Hair follicle dermal papilla cell (primary cell): Measurements from ENCODE around the gene GSTA1. TPM values are rescaled to one million over a fixed set of nuclear protein-coding genes. Genes with fewer than 3 reads are reported as not detected.

Experiments
- total RNA-seq: library from RNA; depleted of rRNA; stranded (reverse); fragments of >200 nt; gene quantifications from 2 replicates; pipeline ENCODE4 v1.2.3, GENCODE V29; 2012

The GSTA1 gene
- total RNA-seq, result not detected in 2 replicates

GRCh38 chr6:52803668-52804255, at the start of gene GSTA1:
Gene GSTA1 (minus strand): TSS chr6:52803816. CDS start chr6:52799267, 4,549 bp downstream.

GRCh38 chr6:52840763-52841585, 37.4 kb upstream of the GSTA1 start, which contains the start of gene GSTA5:
Gene GSTA5 (minus strand): TSS chr6:52840813.

GRCh38 chr6:52763322-52763916, 40.2 kb downstream of the GSTA1 start, which contains the start of gene GSTA2:
Gene GSTA2 (minus strand): TSS chr6:52763475. CDS start chr6:52757947, 5,528 bp downstream.

Other genes with a start within 250 kb of the GSTA1 start
- 149 TPM in 2 replicates for gene TRAM2, start 226.8 kb downstream of the GSTA1 start, total RNA-seq
- gene TMEM14A, start 132.7 kb downstream of the GSTA1 start, total RNA-seq, result 21.4 and 29.0 TPM in 2 replicates
- gene GSTA2, start 40.3 kb downstream of the GSTA1 start, total RNA-seq, result not detected in 2 replicates
- not detected in 2 replicates for gene GSTA5, start 37.0 kb upstream of the GSTA1 start, total RNA-seq
- not detected in 2 replicates for gene GSTA3, start 105.9 kb upstream of the GSTA1 start, total RNA-seq
- 35.1 and 35.4 TPM in 2 replicates for gene GSTA4, start 191.5 kb upstream of the GSTA1 start, total RNA-seq